Measurements from ENCODE around the gene SSBP4.
A peak's percentile ranks its signal among the peaks of the same experiment; 100 is the strongest.

- peak; percentile 95 to 99 (median 97) for TF ChIP-seq CTCF (IDR thresholded peaks at IDR 0.05)
- TF ChIP-seq POLR2A (IDR thresholded peaks at IDR 0.05) = no peak
Observed at GRCh38 chr19:18450931-18451836, 32.0 kb downstream of the SSBP4 start.
